ENCODE measurements around the gene SLC27A6. TPM values are rescaled to one million over a fixed set of nuclear protein-coding genes. Genes with fewer than 3 reads are reported as not detected.

The SLC27A6 gene
- total and polyA plus RNA-seq, 2 experiments from 2014 or later, result 3.5 to 5.8 TPM

DNA sequence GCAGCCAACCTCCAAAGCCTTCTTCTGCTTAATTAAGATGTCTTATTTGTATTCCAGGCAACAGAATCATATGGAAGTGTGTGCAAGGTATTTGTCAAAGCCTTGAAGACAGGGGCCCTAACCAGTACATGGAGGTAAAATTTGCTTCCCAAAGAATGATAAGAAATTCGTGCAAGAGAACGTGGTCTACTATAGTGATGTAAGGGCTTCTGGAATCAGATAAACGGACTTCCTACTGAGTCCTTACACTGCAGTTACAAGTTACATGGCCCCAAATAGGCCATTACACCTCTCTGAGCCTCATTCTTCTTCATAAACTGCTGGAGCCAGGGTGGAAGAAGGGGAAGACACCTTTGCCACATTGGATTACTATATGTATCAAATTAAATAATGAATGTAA is 113.4 kb downstream of the SLC27A6 start:
- 79% methylated on average over 3 of the region's 3 CpGs for WGBS (ENCODE audit: low lambda C conversion rate, missing lambda C conversion rate)
- Histone ChIP-seq H3K36me3 (replicated peaks; ENCODE audit: insufficient read depth, low read depth) (no peaks in the 10 kb centered on the region), H3K4me1 (ENCODE audit: insufficient read depth) (no peaks in the 10 kb centered on the region), H3K27me3 (no peaks in the 10 kb centered on the region), H3K4me2 (no peak overlapping the region), H3K9me2 (replicated peaks; ENCODE audit: insufficient read depth) (no peaks in the 10 kb centered on the region), H3K9me3 (ENCODE audit: low read depth) (no peaks in the 10 kb centered on the region), H4K20me1 (ENCODE audit: insufficient read depth, poor library complexity, severe bottlenecking) (no peaks in the 10 kb centered on the region), H3K27ac (no peak overlapping the region), H3K4me3 (no peak overlapping the region), H2AFZ (no peak overlapping the region), H3K79me2 (no peaks in the 10 kb centered on the region)
- DNase-seq (ENCODE audit: low spot score), result no peak
- TF ChIP-seq EZH2 (IDR thresholded peaks at IDR 0.05; ENCODE audit: borderline replicate concordance), result no peak
- no peak for TF ChIP-seq EZH2phosphoT487 (IDR thresholded peaks at IDR 0.05; ENCODE audit: low read depth, severe bottlenecking, unreplicated experiment)
- TF ChIP-seq CTCF (IDR thresholded peaks at IDR 0.05; ENCODE audit: poor library complexity), result no peak

DNA sequence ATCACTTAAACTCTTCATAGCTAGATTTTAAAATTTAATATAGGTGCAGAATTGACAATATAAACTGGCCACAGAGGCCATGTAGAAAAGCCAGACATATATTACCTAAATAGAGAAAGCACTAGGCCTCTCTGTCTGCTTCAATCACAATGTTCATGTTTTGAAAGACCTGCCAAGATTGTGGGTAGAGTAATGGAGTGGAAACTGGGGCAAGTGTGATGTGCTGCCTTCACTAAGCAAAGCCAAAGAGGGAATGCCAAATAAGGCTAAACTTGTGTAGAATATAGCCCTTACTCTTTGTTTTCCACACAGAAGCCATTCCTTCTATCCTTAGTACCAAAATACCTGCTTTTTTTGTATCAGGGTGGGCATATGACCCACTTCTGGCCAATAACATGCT is 114.2 kb downstream of the SLC27A6 start:
- Histone ChIP-seq H4K20me1 (ENCODE audit: insufficient read depth, poor library complexity, severe bottlenecking) (no peaks in the 10 kb centered on the region), H3K9me2 (replicated peaks; ENCODE audit: insufficient read depth) (no peaks in the 10 kb centered on the region), H3K79me2 (no peaks in the 10 kb centered on the region), H2AFZ (no peak overlapping the region), H3K4me3 (no peak overlapping the region), H3K4me1 (ENCODE audit: insufficient read depth) (no peaks in the 10 kb centered on the region), H3K4me2 (no peak overlapping the region), H3K27ac (no peak overlapping the region), H3K36me3 (replicated peaks; ENCODE audit: insufficient read depth, low read depth) (no peaks in the 10 kb centered on the region), H3K9me3 (ENCODE audit: low read depth) (no peaks in the 10 kb centered on the region), H3K27me3 (no peaks in the 10 kb centered on the region)
- TF ChIP-seq EZH2phosphoT487 (IDR thresholded peaks at IDR 0.05; ENCODE audit: low read depth, severe bottlenecking, unreplicated experiment) (no peak), CTCF (IDR thresholded peaks at IDR 0.05; ENCODE audit: poor library complexity) (no peak), EZH2 (IDR thresholded peaks at IDR 0.05; ENCODE audit: borderline replicate concordance) (no peak)
- no peak for DNase-seq (ENCODE audit: low spot score)

- no peaks in the 10 kb centered on the region for H3K79me2 ChIP-seq
- no peaks in the 10 kb centered on the region for H3K9me2 ChIP-seq (replicated peaks; ENCODE audit: insufficient read depth)
- no peak overlapping the region for H3K27ac ChIP-seq
- H3K4me3 ChIP-seq, result no peak overlapping the region
- H3K9me3 ChIP-seq (ENCODE audit: low read depth), result no peaks in the 10 kb centered on the region
- H3K4me2 ChIP-seq, result no peak overlapping the region
- H3K36me3 ChIP-seq (replicated peaks; ENCODE audit: insufficient read depth, low read depth), result no peaks in the 10 kb centered on the region
- no peak for DNase-seq (ENCODE audit: low spot score)
- H3K4me1 ChIP-seq (ENCODE audit: insufficient read depth), result no peaks in the 10 kb centered on the region
- WGBS (ENCODE audit: low lambda C conversion rate, missing lambda C conversion rate), result 94% methylated on average over 7 of the region's 7 CpGs
- no peaks in the 10 kb centered on the region for H3K27me3 ChIP-seq
- no peaks in the 10 kb centered on the region for H4K20me1 ChIP-seq (ENCODE audit: insufficient read depth, poor library complexity, severe bottlenecking)
- TF ChIP-seq EZH2 (IDR thresholded peaks at IDR 0.05; ENCODE audit: borderline replicate concordance) (no peak), CTCF (IDR thresholded peaks at IDR 0.05; ENCODE audit: poor library complexity) (no peak), EZH2phosphoT487 (IDR thresholded peaks at IDR 0.05; ENCODE audit: low read depth, severe bottlenecking, unreplicated experiment) (no peak)
- H2AFZ ChIP-seq, result no peak overlapping the region
These were observed 115.5 kb downstream of the SLC27A6 start for GRCh38 chr5:129080766-129081165.
